GM18511 (cell line): ENCODE data around the gene IFNA21.
"Not testable (repeated sequence)": the region's sequence is repeated elsewhere in the genome, so short reads cannot be mapped to it uniquely, and the experiment has no call there.

ENCODE experiments used
- ATAC-seq: cut with Tn5 transposase; IDR thresholded peaks from one replicate; pipeline ENCODE4 v1.9.1; 2021; ENCODE audit warnings: mild to moderate bottlenecking, moderate library complexity; ENCODE audit not compliant: unreplicated experiment

The IFNA21 gene

DNA sequence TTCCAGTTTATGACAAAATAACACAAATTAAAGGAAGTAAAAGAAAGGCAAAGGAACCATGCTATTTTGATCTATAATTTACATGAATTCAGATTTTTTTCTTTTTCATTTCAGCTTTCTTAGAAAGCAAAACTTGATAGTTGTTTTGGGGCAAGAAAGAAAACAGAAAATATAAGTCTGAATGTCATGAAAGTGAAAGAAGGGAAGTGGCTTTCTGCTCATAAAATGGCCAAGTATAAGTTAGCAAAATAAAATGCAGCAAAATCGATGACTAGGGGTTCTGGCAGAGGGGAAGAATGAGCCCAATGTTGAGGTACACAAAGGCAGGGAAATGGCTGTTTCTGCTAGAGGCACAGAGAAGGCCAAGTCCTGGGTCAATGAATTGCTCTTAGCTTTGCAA is 21.9 kb downstream of the IFNA21 start:
- ATAC-seq: peak; percentile 69

DNA sequence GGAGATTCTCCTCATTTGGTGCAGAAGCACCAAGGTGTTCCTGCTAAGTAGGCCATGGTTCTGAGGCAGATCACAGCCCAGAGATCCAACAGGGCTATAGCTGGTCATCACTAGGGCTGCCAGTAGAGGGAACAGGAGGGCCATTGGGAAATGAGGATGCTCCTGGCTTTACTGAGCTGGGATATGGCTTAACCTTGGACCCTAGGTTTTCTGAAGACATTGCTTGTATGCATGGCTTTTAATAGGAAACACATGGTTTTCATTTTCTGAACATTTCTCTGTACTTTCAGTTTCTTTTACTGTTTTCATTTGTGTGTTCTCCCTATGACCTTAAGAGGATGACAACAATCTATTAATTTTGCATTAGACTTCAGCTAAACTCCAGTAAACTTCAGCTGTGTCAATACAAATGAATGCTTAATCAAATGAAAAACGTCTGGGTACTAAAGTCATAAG is 25.0 kb downstream of the IFNA21 start, which contains the start of gene IFNW1:
TSS of gene IFNW1 (minus strand) at position 406 of the 456 bp plus-strand sequence. CDS start at position 144, 262 bp downstream.
- ATAC-seq: peak; percentile 80

DNA sequence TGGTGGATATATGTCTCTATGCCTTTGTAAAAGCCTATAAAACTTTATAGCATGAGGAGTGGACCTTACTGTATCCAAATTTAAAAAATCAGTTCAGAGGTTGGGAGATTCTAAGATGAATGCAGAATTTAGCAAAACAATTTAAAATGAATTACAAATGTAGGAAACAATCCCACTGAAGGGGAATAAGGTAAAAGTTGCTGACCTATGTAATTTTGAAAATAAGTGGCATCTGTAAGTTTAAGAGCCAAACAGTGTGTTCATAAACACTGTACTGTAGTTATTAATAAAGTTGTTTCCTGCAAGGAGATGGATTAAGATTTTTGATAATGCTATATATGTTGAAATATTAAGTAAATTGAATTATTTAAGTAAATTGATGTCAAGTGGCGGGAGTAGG is 29.4 kb downstream of the IFNA21 start:
- no peak for ATAC-seq

DNA sequence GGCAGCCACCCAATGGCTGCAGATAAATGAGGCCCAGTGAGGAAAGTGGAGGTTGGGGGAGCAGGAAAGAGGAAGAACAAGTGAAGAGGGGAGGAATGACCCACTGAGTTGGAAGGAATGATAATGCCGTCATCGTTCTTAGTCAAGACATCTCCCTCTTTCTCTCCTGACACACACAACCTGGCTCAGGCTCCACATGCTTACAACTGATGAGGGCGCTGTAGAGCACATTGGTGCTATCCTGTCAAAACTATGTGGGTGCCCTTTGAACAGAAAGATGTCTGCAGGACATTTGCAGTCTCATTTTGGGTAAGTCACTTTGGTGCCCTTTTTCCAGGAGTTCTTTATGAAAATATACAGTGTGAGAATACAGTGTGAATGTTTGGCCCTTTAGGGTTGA is 30.7 kb downstream of the IFNA21 start:
- no peak for ATAC-seq

DNA sequence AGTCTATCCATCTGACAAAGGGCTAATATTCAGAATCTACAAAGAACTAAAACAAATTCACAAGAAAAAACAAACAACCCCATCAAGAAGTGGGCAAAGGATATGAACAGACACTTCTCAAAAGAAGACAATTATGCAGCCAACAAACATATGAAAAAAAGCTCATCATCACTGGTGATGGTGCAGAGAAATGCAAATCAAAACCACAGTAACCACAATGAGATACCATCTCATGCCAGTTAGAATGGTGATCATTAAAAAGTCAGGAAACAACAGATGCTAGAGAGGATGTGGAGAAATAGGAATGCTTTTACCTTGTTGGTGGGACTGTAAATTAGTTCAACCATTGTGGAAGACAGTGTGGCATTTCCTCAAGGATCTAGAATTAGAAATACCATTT is 38.3 kb downstream of the IFNA21 start:
- ATAC-seq: not testable (repeated sequence)

DNA sequence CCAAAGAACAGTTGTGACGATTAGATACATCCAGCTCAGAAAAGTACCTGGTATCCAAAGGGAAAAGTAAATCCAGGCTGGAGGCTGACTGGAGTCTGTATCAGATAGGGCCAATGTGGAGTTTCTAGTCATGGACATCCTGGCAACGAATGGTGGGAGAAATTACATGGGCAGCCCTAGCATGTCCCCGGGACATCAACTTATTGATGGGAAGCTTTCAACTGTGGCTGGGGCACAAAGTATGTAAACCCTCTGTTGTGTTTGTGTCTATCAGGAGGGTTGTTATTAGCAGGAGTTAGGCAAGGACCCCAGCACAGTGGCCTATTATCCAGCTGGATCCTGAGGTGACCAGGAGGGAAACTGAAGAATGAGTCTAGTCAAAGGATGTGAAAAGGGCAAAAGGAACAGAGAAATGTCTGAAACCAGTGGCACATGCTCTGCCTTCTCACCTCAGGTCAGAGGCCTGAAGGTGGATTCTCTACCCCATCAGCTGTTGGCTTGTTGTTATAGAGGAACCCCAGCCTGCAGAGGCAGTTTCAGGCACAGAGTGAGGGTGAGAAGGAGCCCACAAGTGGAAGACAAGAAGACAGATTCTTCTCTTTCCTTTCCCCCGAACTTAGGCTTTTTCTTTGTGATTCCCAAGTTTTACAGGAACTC is 44.7 kb downstream of the IFNA21 start:
- peak; percentile 96 for ATAC-seq

DNA sequence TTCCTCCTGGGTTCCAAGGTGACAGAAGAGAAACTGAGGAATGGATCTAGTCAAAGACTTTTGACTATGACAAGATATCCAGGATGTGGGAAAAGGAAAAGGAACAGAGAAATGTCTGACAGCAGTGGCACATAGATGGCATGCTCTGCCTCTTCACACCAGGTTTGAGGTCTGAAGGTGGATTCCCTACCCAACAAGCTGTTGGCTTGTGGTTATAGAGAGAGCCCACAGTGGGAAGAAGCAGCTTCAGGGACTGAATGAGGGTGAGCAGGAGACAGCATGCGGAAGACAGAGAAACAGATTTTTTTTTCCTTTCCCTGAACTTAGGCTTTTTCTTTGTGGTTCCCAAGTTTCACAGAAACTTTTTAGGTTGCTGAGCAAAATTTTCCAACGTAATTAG is 45.4 kb downstream of the IFNA21 start:
- no peak for ATAC-seq

DNA sequence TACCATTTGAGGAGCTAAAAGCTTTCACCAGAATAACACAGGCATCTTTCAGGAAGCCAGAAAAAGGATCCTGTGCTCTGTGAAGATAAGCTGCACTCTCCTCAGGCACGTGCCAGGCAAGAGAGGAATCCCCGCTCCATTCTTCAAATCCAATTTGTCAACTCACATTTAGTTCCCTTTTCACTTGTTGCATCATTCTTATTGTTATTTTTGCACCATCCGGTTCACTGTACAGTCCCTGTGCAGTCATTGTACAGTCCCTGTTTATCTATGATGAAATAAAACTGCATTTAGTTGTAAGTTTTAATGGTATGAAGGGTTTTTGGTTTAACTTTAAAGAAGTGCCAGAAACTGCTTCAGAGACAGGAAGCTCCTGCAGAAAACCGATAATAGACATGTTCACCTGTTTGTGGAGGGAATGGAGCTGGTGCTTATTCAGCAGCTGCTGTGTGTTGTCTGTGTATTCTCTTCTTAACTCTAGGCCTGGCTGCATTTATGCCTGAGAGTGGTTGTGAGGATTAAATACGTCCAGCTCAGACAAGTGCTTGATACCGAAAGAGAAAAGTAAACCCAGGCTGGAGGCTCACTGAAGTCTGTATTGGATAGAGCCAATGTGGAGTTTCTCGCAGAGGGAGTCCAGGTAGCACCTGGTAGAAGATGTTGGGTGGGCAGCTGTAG is 47.2 kb downstream of the IFNA21 start:
- no peak for ATAC-seq
